Epithelial cell of prostate (primary cell): ENCODE data around the gene LGALS7B.
A peak's percentile ranks its signal among the peaks of the same experiment; 100 is the strongest.
"Not testable (repeated sequence)": the region's sequence is repeated elsewhere in the genome, so short reads cannot be mapped to it uniquely, and the experiment has no call there.

Experiments
- DNase-seq: peaks from one replicate; pipeline ENCODE4 v3.0.0-alpha.2; 2011; ENCODE audit warnings: low read depth, low spot score
- H3K27ac ChIP-seq: fragments of 450-650 bp; 2 replicates; pipeline ENCODE4 v1.5.1; 2017; ENCODE audit warnings: mild to moderate bottlenecking

Gene LGALS7B

DNA sequence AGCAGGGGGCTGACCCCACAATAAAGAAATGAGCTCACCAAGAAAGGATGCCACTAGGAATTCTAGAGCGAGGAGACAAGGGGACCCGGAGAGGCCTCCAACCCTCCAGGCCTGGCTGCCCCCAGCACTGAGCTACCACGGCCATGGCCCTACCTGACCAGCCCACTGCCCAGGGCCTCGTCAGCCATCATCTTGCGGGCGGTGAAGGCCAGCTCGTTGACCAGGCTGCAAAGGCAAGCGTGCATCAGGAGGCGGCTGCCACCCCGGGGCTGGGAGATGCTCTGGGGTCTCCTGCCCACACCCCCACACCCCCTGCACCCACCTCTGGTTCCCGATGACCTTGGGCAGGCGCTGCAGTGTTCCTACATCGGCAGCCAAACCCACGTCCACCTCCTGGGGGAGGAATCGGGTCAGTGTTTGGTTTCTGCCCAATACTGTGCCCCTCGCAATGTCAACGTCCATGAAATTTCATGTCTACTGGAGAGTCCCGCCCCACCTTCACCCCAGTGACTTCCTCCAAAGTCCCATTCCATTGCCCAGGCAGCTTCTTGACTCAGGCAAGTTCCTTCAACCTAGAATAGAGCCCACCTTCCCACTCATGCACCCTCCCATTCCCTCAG lies 27.2 kb downstream of the LGALS7B start:
- H3K27ac ChIP-seq, result no peak overlapping the region
- no peak for DNase-seq

DNA sequence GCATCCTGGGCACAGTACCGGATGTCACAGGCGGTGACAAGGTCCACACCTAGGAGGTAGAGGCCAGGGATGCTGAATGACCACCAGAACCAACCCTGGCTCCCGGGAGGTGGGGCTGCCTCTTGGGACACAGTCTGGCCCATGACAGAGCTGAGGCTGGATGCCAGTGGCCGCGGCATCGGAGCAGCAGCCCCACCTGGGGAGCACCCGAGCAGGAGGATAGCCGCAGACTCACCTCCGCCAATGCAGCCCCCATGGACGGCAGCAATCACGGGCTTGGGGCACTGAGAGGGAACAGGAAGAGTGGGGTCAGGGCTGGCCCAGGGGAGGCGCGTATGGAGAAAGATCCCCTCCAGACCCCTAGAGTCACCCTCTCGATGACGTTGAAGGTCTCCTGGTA lies 28.1 kb downstream of the LGALS7B start:
- no peak overlapping the region for H3K27ac ChIP-seq
- DNase-seq, result no peak

DNA sequence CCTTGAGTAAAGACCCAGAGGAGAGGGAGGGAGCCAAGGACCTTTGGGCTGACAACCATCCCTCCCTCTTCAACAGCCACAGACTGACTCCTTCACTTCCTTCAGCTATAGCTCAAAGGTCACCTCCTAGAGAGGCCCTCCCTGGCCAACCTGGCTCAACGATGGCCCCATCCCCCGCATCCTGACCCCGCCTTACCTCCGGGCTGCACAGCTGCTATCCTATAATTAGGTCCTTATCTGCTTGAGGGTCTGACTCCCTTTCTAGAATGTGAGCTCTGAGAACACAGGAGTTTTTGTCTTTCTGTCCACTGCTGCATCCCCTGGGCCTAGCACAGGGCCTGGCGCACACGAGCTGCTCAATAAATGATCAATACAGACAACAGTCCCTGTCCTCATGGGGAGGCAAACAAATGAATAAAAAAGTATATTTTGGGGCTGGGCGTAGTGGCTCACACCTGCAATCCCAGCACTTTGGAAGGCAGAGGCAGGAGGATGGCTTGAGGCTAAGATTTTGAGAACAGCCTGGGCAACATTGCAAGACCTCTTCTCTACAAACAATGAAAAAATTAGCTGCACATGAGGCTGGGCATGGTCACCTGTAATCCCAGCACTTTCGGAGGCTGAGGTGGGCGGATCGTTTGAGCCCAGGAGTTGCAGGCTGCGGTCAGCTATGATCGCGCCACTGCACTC lies 30.4 kb downstream of the LGALS7B start:
- no peak overlapping the region for H3K27ac ChIP-seq
- no peak for DNase-seq

DNA sequence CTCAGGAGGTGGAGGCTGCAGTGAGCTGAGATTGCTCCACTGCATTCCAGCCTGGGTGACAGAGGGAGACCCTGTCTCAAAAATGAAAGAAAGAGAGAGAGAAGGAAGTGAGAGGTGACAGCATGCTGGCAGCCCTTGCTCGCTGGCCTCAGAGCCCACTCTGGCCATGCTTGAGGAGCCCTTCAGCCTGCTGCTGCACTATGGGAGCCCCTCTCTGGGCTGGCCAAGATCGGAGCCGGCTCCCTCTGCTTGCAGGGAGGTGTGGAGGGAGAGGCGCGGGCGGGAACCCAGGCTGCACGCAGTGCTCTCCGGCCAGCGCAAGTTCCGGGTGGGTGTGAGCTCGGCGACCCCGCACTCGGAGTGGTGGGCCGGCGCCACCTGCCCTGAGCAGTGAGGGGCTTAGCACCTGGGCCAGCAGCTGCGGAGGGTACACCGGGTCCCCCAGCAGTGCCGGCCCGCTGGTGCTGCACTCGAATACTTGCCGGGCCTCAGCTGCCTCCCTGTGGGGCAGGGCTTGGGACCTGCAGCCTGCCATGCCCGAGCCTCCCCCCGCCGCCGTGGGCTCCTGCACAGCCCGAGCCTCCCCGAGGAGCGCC lies 32.3 kb downstream of the LGALS7B start:
- DNase-seq, H3K27ac ChIP-seq: not testable (repeated sequence)

DNA sequence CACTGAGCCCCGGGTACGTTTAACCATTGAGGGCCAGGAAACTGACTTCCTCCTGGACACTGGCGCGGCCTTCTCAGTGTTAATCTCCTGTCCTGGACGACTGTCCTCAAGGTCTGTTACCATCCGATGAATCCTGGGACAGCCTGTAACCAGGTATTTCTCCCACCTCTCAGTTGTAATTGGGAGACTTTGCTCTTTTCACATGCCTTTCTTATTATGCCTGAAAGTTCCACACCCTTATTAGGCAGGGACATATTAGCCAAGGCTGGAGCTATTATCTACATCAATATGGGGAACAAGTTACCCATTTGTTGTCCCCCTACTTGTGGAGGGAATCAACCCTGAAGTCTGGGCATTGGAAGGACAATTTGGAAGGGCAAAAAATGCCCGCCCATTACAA lies 36.9 kb downstream of the LGALS7B start:
- not testable (repeated sequence) for H3K27ac ChIP-seq, DNase-seq

DNA sequence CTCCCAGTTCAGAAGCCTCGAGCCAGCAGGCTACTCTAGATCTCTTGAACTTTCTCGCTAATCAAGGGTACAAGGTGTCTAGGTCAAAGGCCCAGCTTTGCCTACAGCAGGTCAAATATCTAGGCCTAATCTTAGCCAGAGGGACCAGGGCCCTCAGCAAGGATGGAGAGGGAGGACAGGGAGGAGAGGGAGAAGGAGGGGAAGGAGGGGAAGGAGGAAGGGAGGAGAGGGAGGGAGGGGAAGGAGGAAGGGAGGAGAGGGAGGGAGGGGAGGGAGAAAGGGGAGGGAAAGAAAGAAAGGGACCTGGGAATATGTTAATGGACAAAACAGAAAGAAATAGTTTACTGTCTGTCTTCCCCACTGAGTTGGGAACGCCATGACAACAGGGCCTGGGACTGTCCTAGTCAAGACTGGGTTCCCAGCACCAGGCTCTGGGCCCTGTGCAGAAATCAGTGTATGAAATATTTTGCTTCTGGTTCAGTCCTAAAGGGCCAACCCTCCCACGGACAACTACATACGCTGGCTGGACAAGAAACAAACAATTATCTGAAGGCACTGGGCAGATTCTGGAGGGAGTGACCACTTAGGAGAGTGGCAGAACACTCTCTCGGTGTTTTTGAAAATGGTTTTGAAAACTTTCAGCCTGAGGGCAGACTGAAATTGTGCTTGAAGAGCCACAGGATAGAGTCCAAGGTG lies 38.0 kb downstream of the LGALS7B start:
- DNase-seq, result no peak
- H3K27ac ChIP-seq, result no peak overlapping the region

DNA sequence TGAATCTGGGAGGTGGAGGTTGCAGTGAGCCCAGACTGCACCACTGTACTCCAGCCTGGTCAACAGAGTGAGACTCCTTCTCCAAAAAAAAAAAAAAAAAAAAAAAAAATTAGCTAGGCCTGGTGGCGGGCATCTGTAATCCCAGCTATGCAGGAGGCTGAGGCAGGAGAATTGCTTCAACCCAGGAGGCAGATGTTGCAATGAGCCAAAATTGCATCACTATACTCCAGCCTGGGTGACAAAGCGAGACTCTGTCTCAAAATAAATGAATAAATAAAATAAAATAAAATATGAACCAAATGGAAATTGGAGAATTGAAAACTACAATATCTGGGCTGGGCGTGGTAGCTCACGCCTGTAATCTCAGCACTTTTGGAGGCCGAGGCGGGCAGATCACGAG lies 40.2 kb downstream of the LGALS7B start:
- DNase-seq, result not testable (repeated sequence)

DNA sequence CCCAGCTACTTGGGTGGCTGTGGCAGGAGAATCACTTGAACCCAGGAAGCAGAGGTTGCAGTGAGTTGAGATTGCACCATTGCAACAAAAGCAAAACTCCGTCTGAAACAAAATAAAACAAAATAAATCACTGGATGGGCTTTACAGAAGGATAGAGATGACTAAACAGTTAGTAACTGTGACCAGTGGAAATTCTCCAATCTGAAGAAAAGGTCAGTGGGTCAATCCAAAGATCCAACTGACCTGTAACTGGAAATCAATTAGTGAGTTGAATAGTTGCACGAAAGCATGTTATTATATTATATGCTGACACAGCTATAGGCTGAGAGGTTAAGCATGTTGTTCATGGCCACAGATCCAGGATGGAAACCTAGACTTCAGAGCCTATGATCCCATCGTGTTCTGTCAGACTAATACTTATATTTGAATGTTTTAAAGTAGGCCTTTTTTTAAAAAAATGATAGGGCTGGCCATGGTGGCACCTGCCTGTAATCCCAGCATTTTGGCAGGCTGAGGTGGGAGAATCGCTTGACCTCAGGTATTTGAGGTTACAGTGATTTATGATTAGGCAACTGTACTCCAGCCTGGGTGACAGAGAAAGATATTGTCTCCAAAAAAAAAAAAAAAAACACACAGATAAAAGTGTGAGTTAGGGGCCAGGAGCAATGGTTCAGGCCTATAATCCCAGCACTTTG lies 41.2 kb downstream of the LGALS7B start:
- no peak for DNase-seq
- peak overlapping the region; percentile 79 for H3K27ac ChIP-seq

More for the DNA sequence above, 40.2 kb downstream of the LGALS7B start:
- H3K27ac ChIP-seq, result not testable (repeated sequence)

DNA sequence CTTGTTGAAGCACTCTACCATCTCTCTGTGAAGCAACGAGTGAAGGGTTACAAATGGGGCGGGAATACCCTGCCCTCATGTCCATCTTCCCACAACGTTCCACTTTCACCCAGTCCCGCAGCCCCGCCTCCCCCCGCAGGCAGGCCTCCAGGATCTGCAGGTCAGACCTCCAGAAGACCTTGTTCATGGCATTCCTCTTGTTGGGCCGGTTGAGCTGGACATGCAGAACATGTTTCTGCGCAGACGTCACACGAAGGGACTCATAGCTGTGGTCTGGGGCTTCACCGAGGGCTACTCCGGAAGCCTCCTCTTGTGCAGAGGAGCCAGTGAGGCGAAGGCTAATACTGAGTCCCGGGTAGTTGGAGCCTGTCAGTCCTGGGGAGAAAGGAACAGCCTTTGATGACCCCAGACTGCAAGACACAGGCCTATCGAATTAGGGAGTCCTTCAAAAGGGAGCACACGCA lies 42.2 kb downstream of the LGALS7B start:
- DNase-seq, result peak; percentile 55

DNA sequence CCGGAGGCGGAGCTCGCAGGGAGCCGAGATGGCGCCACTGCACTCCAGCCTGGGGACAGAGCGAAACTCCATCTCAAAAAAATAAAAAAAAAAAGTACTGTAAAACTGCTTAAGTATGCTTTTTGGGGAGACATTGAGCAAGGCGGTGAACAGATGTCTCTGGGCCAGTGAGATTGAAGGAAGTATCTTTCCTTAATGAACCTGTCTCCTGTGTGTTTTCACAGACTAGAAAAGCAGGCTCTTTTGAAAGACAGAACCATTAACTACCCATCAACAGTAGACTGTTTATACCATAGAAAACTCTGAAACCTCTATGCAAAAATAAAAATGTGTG lies 44.1 kb downstream of the LGALS7B start:
- no peak for DNase-seq

More for the DNA sequence above, 42.2 kb downstream of the LGALS7B start:
- H3K27ac ChIP-seq, result peak overlapping the region; percentile 79

DNA sequence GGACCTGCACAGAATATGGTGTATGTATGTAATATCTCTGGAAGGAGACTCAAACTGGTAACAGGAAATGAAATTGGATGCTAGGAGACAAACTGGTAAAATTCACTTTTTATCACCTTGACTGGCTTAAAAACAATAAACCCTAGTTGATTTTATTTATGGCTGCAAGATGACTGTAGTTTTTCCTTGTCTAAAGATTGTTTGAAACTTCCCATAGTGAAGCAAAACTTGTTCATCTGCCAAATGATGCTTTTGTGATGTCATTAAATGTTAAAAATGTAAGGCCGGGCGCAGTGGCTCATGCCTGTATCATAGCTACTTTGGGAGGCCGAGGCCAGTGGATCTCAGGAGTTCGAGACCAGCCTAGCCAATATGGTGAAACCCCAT lies 45.1 kb downstream of the LGALS7B start:
- H3K27ac ChIP-seq, result no peak overlapping the region
- DNase-seq, result no peak

More for the DNA sequence above, 44.1 kb downstream of the LGALS7B start:
- H3K27ac ChIP-seq, result no peak overlapping the region

DNA sequence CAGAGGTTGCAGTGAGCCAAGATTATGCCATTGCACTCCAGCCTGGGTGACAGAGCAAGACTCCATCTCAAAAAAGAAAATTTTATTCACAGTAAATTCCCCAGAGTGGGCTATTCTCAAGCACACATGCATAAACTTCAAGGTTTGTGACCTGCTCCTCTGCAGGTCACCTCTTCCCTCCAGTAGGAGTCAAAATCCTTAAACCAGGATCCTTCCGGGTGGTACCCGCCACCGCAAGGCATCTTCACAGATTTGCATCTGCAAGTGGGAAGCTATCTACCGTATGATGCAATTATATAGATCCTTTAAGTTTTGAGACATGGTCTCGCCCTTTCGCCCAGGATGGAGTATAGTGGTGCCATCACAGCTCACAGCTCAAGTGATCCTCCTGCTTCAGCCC lies 45.6 kb downstream of the LGALS7B start:
- peak overlapping the region; percentile 91 for H3K27ac ChIP-seq
- DNase-seq, result no peak

DNA sequence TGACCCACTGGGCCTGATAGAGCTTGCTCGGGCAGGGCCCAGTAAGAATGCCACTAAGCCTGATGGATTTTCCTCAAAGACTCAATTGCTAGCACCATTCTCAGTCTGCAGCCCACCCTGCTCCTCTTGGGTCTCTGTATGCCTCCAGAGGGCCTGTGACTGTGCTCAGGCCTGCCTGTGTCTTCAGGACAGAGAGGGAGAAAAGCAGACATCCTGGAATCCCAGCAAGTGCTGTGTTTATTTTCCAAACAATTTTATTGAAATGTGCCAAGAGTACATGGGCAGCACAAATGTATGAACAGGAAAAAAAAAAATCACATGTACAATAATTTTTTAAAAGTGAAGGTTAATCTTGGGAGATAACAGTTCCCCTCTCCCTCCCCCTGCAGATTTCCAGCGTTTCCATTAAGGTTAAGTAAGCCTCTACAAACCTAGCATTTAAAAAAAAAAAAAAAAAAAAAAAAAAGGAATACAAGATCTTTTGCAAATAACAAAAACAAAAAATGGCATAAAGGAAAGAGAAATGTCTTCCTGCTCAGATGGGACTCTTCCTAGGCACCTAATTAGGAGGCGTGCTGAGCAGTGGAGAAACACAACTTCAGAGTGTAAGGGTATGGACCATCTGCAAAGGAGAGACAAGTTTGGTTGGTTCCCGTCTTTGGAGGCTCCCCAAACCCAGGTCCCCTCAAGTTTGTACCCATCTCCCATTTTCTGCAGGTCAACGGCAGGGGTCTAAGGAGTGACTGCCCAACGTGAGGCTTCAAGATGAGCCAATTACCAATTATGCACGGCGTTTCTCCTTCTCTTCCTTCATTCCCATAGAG lies 47.4 kb downstream of the LGALS7B start:
- no peak for DNase-seq
- peak overlapping the region; percentile 91 for H3K27ac ChIP-seq

DNA sequence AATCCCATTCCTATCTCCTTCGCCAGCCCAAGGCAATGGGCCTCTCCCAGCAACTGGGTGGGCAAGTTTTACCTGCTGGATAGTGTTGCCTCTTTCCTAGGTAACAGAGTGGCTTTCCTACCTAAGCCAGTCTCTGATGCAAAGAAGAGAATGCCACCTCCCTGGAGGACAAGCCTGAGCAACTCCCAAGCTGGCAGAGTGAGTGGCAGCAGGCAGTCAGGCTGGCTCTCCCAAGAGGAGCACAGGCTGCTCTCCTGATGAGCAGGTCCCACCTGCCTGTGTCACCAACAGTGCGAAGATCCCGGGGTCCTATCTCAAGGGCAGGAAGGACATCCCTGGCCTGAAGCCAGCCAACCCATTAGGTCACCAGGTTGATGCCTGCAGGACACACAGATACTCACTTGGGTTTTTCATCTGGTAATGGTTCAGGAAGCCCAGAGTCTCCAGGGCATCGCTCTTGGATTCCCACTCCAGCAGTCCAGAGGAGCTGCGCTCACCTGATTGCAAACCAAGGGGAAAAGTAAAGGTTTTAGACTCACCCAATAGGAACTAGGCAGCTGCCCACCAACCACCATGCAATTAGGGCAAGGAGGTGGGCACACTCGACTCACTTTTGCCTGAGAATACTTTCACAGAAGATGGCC lies 48.1 kb downstream of the LGALS7B start:
- DNase-seq, result no peak
- H3K27ac ChIP-seq, result peak overlapping the region; percentile 91

DNA sequence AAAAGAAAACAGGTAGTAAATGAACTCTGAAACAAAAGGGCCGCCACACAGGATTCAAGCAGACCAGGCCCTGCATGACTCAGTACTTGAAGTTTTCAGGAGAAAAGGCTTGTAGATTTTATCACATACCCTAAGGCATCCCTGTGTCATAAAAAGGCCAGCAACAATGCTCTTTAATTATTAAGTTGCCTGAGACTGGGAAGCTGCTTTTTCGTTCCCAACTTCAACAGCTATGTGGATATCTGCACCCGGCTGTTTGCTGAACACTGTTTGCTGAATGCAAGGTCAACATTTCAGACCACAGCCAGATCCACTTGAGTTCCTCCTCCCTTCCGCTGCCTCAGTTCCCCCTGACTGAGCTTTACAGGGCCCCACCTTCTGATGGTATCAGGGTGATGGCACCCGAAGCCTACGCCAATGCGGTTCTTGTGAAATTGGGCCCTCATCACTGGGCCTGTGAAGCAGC lies 48.7 kb downstream of the LGALS7B start:
- DNase-seq, result peak; percentile 73
- peak overlapping the region; percentile 91 for H3K27ac ChIP-seq

DNA sequence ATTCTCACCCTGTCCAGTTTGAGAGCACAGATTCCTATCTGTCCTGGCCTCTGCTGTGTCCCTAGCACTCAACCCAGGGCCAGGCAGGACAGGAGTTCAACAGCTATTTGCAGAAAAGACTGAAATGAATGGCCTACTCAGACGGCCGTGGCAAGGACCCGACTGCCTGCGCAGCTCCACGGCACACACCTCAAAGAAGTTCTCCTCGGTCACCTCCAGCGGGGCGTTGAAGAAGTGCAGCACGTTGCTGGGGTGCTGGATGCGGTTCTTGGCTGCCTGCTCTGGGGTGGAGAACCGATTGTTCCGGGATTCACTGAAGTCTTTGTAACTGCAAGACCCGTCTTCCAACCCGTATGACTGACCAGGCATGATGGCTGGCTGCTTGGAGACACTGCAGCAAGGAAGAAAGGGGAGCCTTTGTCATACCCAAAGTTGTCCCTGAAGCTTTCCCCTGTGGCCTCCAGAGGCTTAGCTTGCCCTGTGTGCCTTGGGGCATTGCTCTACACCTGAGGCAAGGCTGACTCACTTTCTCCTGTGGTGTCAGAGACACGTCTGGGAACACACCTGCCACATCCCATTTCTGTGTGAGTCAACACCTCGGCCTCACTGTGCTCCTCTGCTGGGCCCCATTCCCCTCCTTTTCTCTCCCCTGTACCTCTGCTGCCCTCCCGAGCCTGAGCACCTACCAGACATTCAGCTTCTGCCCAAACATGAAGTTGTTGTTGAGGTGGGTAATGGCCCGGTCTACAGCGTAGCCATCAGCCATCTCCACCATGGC lies 49.4 kb downstream of the LGALS7B start:
- peak overlapping the region; percentile 91 for H3K27ac ChIP-seq
- peak; percentile 90 for DNase-seq

DNA sequence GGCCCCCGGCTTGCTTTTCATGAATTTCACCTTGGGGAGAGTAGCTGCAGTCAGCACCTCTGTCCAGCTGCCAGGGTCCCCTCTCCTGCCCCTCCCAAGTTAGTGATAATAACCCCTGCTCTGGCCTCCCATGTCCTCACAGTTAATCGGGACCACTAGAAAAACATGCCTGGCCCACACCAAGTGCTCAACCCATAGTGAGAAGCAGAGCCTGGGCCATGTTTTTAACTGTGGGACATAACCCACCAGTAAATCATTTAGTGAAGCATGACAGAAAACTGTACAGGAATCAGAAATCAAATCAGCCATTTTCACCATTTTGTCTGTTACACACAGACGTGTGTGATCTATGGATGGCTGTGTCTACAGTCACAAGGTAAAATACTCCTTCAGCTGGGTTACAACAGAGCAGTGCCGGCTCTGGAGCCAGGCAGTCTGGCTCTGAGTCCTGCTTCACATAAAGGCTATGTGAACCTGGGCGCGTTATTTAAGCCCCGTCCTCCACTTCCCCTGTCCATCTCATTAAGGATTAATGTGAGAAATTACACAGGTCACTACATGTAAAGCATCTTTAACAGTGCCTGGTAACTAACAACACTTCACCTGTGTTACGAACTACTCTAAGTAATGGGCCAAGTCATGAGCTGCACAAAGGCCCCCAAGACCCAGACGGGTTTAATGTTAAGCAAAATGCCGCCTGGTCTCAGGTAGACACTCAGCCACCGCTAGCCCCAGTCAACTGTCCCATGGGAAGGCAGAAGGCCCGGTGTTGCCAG lies 50.2 kb downstream of the LGALS7B start:
- DNase-seq, result no peak
- H3K27ac ChIP-seq, result peak overlapping the region; percentile 91
